Endothelial cell of umbilical vein (primary cell): ENCODE results near the gene PCTP. TPM values are rescaled to one million over a fixed set of nuclear protein-coding genes. Genes with fewer than 3 reads are reported as not detected.

ENCODE experiments used
- BruUV-seq: library from RNA; stranded (reverse); fragments of 400-500 nt; replicated peaks from 2 replicates; lab custom pipeline; 2021; lab: Mats Ljungman, UMichigan
- CTCF ChIA-PET: fragments of 300-600, 350-600 bp; sonication (Branson Sonifier 250); formaldehyde crosslinking; loops from one replicate; lab custom pipeline; 2021; ENCODE audit warnings: antibody characterized with exemption, inconsistent platforms; lab: Charles Lee
- POLR2A ChIA-PET: fragments of 300-600, 350-600 bp; sonication (Branson Sonifier 250); formaldehyde crosslinking; loops from one replicate; lab custom pipeline; 2021; ENCODE audit warnings: antibody characterized with exemption, inconsistent platforms; lab: Charles Lee
- DNase-seq: peaks from one replicate; pipeline ENCODE4 v3.0.0-alpha.2; 2011; ENCODE audit warnings: low read depth, low spot score
- FAIRE-seq: peaks from 2 replicates; lab custom pipeline; 2011; peaks lifted over from hg19 to GRCh38; lab: Jason Lieb, UNC
- H2AFZ ChIP-seq: 2 replicates; pipeline ENCODE4 v1.6.0; 2012; ENCODE audit warnings: low read depth, low read length, control low read depth, inconsistent platforms
- H3K27ac ChIP-seq: 2 replicates; pipeline ENCODE4 v1.5.1; 2011; ENCODE audit warnings: low read depth, mild to moderate bottlenecking, control low read depth, low read length, moderate library complexity; ENCODE audit not compliant: insufficient read depth
- H3K27me3 ChIP-seq, 2 experiments: 2 replicates each; pipeline versions ENCODE4 v1.6.0 to v1.6.1; 2011; ENCODE audit warnings: low read length in 2 of 2, mixed read lengths in 1 of 2; ENCODE audit not compliant: control insufficient read depth in 2 of 2, insufficient read depth in 2 of 2
- H3K36me3 ChIP-seq, 2 experiments: 2 replicates in 1 of 2; 3 replicates in 1 of 2; pipeline ENCODE4 v1.5.1; 2011; ENCODE audit warnings: low read length in 2 of 2, mild to moderate bottlenecking in 1 of 2, moderate library complexity in 1 of 2; ENCODE audit not compliant: control insufficient read depth in 2 of 2, insufficient read depth in 2 of 2; ENCODE audit errors: extremely low read depth in 1 of 2
- H3K4me1 ChIP-seq: 3 replicates; pipeline ENCODE4 v1.5.1; 2011; ENCODE audit warnings: mild to moderate bottlenecking, low read length; ENCODE audit not compliant: control insufficient read depth, insufficient read depth; ENCODE audit errors: extremely low read depth
- H3K4me2 ChIP-seq: 2 replicates; pipeline ENCODE4 v1.6.1; 2011; ENCODE audit warnings: low read length, control low read depth, mixed read lengths; ENCODE audit not compliant: insufficient read depth
- H3K4me3 ChIP-seq, 3 experiments: fragments of 200-600 bp in 1 of 3; sonication (generic), shearing (Covaris generic) in 1 of 3; replicated peaks in 1 of 3; 2 replicates each; pipeline ENCODE4 v1.5.1; 2011 to 2016; ENCODE audit warnings: control low read depth in 3 of 3, low read length in 3 of 3, mild to moderate bottlenecking in 2 of 3, inconsistent platforms in 1 of 3, low read depth in 1 of 3, moderate library complexity in 1 of 3; ENCODE audit not compliant: insufficient read depth in 1 of 3
- H3K79me2 ChIP-seq: 2 replicates; pipeline ENCODE4 v1.6.0; 2012; ENCODE audit warnings: low read length, inconsistent platforms; ENCODE audit not compliant: control insufficient read depth, insufficient read depth
- H3K9ac ChIP-seq: replicated peaks from 2 replicates; pipeline ENCODE3; 2011; ENCODE audit warnings: low read length, control low read depth; ENCODE audit not compliant: insufficient read depth; ENCODE audit errors: extremely low read depth
- H3K9me1 ChIP-seq: replicated peaks from 3 replicates; pipeline ENCODE4 v1.6.0; 2011; ENCODE audit warnings: mild to moderate bottlenecking, low read length; ENCODE audit not compliant: control insufficient read depth, insufficient read depth; ENCODE audit errors: extremely low read depth
- H3K9me3 ChIP-seq: replicated peaks from 2 replicates; pipeline ENCODE4 v1.5.1; 2012; ENCODE audit warnings: low read length, inconsistent platforms; ENCODE audit not compliant: control insufficient read depth, insufficient read depth
- H4K20me1 ChIP-seq: replicated peaks from 2 replicates; pipeline ENCODE3; 2011; ENCODE audit warnings: mild to moderate bottlenecking, low read length; ENCODE audit not compliant: control insufficient read depth, insufficient read depth; ENCODE audit errors: extremely low read depth
- EZH2 ChIP-seq: IDR thresholded peaks from 2 replicates; pipeline ENCODE4 v1.6.1; 2012; ENCODE audit warnings: borderline replicate concordance, low read depth, mild to moderate bottlenecking, moderate library complexity, low read length, inconsistent platforms; ENCODE audit not compliant: severe bottlenecking
- FOS ChIP-seq: IDR thresholded peaks from 2 replicates; pipeline ENCODE4 v1.6.1; 2011; ENCODE audit warnings: mild to moderate bottlenecking, low read length, moderate library complexity, borderline replicate concordance; ENCODE audit not compliant: insufficient read depth
- GATA2 ChIP-seq: IDR thresholded peaks from 2 replicates; pipeline ENCODE4 v1.7.0; 2011; ENCODE audit warnings: low read depth, mild to moderate bottlenecking, moderate library complexity, mixed read lengths, low read length; ENCODE audit not compliant: insufficient read length, insufficient read depth
- JUN ChIP-seq: IDR thresholded peaks from 2 replicates; pipeline ENCODE4 v1.6.1; 2011; ENCODE audit warnings: borderline replicate concordance, low read depth; ENCODE audit not compliant: insufficient read length, insufficient read depth
- MYC ChIP-seq: IDR thresholded peaks from one replicate; pipeline ENCODE4 v1.6.1; 2011; ENCODE audit warnings: mild to moderate bottlenecking, low read depth, low read length
- POLR2A ChIP-seq: IDR thresholded peaks from 2 replicates; pipeline ENCODE4 v1.6.1; 2012; ENCODE audit warnings: low read depth, mild to moderate bottlenecking, control low read depth, low read length
- POLR2AphosphoS5 ChIP-seq: IDR thresholded peaks from 2 replicates; pipeline ENCODE4 v1.6.1; 2012; ENCODE audit warnings: low read depth, mild to moderate bottlenecking, control low read depth, low read length, moderate library complexity; ENCODE audit not compliant: insufficient read depth
- dilution Hi-C: fragments of 300-500 bp; cut with MboI; formaldehyde crosslinking; loops from one replicate; pipeline ENCODE4 v1.15.0; 2019; ENCODE audit warnings: low sequenced_read_pairs; ENCODE audit not compliant: extremely low pct_ligation_motif_present
- intact Hi-C: fragments of 100-400 bp; cut with micrococcal nuclease; formaldehyde crosslinking; loops from one replicate; pipeline ENCODE4 v1.10.0; 2022
- polyA plus RNA-seq, 4 experiments: library from polyadenylated mRNA; depleted of rRNA in 3 of 4; stranded (reverse) in 3 of 4; unstranded in 1 of 4; fragments of >200 nt; gene quantifications; 2 replicates each; pipeline versions ENCODE4 v1.2.1 to v1.2.3, GENCODE V29; 2011 to 2012; ENCODE audit warnings: missing spikeins in 1 of 4
- total RNA-seq: library from RNA; stranded (reverse); gene quantifications from 2 replicates; pipeline ENCODE4 v1.2.3, GENCODE V29; 2021
- TF ChIP-seq, protein P1 (sequence below), 2 donors: IDR thresholded peaks; 1 replicate in 1 of 2; 2 replicates in 1 of 2; pipeline ENCODE4 v1.5.1; 2011; ENCODE audit warnings: low read length in 2 of 2, mild to moderate bottlenecking in 2 of 2, moderate library complexity in 2 of 2, control low read depth in 1 of 2, inconsistent platforms in 1 of 2, low read depth in 1 of 2; ENCODE audit not compliant: insufficient read depth in 1 of 2; ENCODE audit errors: extremely low read depth in 1 of 2
- TF ChIP-seq, protein P2 (sequence below): IDR thresholded peaks from 2 replicates; pipeline ENCODE4 v1.6.1; 2011; ENCODE audit not compliant: insufficient read depth, insufficient read length

PCTP gene
- total and polyA plus RNA-seq, 2 donors (not counting 3 experiments of a cell fraction or from before 2014, with no cell fraction given): 13.5 to 18.3 TPM

DNA sequence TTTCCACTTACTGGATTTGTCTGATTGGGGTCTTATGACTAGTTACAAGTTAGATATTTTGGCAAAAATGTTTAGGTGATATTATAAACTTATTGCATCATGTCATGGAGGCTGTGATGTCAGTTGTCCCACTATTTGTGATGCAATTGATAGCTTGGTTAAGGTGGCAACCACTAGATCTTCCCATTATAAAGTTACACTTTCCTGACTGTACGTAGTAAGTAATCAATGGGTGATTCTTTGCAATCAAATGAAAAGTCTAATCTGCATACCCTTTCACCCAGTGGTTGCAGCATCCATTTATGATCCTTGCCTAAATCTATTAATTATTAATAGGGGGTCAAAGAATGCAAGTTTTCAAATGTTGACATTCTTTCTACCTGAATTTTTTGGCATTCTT lies 4.4 kb upstream of the PCTP start:
- Histone ChIP-seq H4K20me1 (no peaks in the 10 kb centered on the region), H2AFZ (no peak overlapping the region), H3K9me1 (no peaks in the 10 kb centered on the region), H3K4me2 (no peak overlapping the region), H3K27me3 (no peaks in the 10 kb centered on the region), H3K4me3 (no peak overlapping the region), H3K4me1 (peaks cover under 1% of the 10 kb centered on the region), H3K36me3 (no peaks in the 10 kb centered on the region), H3K9me3 (no peaks in the 10 kb centered on the region), H3K9ac (no peak overlapping the region), H3K79me2 (peaks cover under 1% of the 10 kb centered on the region), H3K27ac (no peak overlapping the region)
- BruUV-seq: no TSS peak
- DNase-seq (no peak), FAIRE-seq (no peak)
- CTCF ChIA-PET: no interaction called here
- TF ChIP-seq, protein P1, sequence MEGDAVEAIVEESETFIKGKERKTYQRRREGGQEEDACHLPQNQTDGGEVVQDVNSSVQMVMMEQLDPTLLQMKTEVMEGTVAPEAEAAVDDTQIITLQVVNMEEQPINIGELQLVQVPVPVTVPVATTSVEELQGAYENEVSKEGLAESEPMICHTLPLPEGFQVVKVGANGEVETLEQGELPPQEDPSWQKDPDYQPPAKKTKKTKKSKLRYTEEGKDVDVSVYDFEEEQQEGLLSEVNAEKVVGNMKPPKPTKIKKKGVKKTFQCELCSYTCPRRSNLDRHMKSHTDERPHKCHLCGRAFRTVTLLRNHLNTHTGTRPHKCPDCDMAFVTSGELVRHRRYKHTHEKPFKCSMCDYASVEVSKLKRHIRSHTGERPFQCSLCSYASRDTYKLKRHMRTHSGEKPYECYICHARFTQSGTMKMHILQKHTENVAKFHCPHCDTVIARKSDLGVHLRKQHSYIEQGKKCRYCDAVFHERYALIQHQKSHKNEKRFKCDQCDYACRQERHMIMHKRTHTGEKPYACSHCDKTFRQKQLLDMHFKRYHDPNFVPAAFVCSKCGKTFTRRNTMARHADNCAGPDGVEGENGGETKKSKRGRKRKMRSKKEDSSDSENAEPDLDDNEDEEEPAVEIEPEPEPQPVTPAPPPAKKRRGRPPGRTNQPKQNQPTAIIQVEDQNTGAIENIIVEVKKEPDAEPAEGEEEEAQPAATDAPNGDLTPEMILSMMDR (IDR thresholded peaks at IDR 0.05; ENCODE audit: extremely low read depth in 1 of 2, insufficient read depth in 1 of 2, low read depth in 1 of 2, low read length in 2 of 2): no peak
- TF ChIP-seq EZH2: no peak
- no peak for TF ChIP-seq POLR2A
- TF ChIP-seq, protein P2, sequence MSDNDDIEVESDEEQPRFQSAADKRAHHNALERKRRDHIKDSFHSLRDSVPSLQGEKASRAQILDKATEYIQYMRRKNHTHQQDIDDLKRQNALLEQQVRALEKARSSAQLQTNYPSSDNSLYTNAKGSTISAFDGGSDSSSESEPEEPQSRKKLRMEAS: no peak
- TF ChIP-seq MYC: no peak
- TF ChIP-seq POLR2AphosphoS5: no peak
- intact Hi-C loops (no loop called here), dilution Hi-C loops (no loop called here)
- POLR2A ChIA-PET: no interaction called here

DNA sequence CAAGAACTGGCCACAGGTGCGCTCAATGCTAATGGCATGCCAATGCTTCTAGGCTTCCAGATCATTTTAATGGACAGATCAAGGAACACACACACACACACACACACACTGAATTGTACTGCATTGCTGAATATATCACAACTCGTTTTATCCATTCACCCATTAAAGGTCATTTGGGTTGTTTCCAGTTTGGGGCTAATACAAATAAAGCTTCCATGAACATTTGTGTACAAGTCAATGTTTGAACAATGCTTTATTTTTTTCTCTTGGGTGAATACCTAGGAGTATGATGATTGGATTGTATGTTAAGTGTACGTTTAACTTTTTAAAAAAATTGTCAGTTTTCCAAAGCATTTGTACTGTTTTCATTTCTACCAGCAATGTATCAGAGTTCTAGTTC lies 3.6 kb upstream of the PCTP start:
- no peak overlapping the region for H3K4me3 ChIP-seq
- TF ChIP-seq, protein P2: no peak
- no peak for TF ChIP-seq POLR2AphosphoS5
- no peak for TF ChIP-seq EZH2
- no peak for TF ChIP-seq MYC
- TF ChIP-seq FOS: no peak
- no peak for TF ChIP-seq JUN
- TF ChIP-seq, protein P1 (IDR thresholded peaks at IDR 0.05; ENCODE audit: extremely low read depth in 1 of 2, insufficient read depth in 1 of 2, low read depth in 1 of 2, low read length in 2 of 2): no peak
- no peak for TF ChIP-seq POLR2A
- no peak for TF ChIP-seq GATA2
- intact Hi-C loops: no loop called here
- no peaks in the 10 kb centered on the region for H4K20me1 ChIP-seq
- dilution Hi-C loops: no loop called here
- ChIA-PET CTCF (interaction anchor here (0.7 kb wide), 1 partner anchor 12 kb away, joined by 3 read pairs; no protein-coding TSS in a partner anchor), POLR2A (no interaction called here)
- no peaks in the 10 kb centered on the region for H3K9me1 ChIP-seq
- H3K79me2 ChIP-seq: peaks cover 7% of the 10 kb centered on the region
- FAIRE-seq (no peak), DNase-seq (no peak)
- H3K27ac ChIP-seq: no peak overlapping the region
- no peak overlapping the region for H2AFZ ChIP-seq
- no peak overlapping the region for H3K4me2 ChIP-seq
- no peaks in the 10 kb centered on the region for H3K36me3 ChIP-seq
- no peak overlapping the region for H3K9ac ChIP-seq
- peaks cover 5% of the 10 kb centered on the region for H3K4me1 ChIP-seq
- H3K27me3 ChIP-seq: no peaks in the 10 kb centered on the region
- H3K9me3 ChIP-seq: no peaks in the 10 kb centered on the region
- BruUV-seq: no TSS peak
